Neural cell (in vitro differentiated cells): ENCODE results near the gene AGPS.

ENCODE experiments used
- CTCF ChIP-seq: fragments of 450-650 bp; IDR thresholded peaks from 2 replicates; pipeline ENCODE4 v1.5.1; 2014; ENCODE audit warnings: antibody characterized with exemption, mild to moderate bottlenecking, moderate library complexity; ENCODE audit not compliant: poor library complexity, severe bottlenecking
- EP300 ChIP-seq: fragments of 450-650 bp; conservative IDR thresholded peaks from 2 replicates; pipeline ENCODE4 v1.6.1; 2014; ENCODE audit warnings: antibody characterized with exemption, mild to moderate bottlenecking, moderate library complexity; ENCODE audit not compliant: poor library complexity, severe bottlenecking
- EZH2 ChIP-seq: fragments of 200-600, 300-800 bp; shearing (Covaris generic), sonication (generic); IDR thresholded peaks from 2 replicates; pipeline ENCODE4 v1.6.1; 2014; ENCODE audit warnings: antibody characterized with exemption, low read length, borderline replicate concordance, mild to moderate bottlenecking; ENCODE audit not compliant: insufficient read depth, poor library complexity, severe bottlenecking
- POLR2AphosphoS5 ChIP-seq: IDR thresholded peaks from 2 replicates; pipeline ENCODE4 v1.6.1; 2012
- RAD21 ChIP-seq: fragments of 450-650 bp; conservative IDR thresholded peaks from 2 replicates; pipeline ENCODE4 v1.6.1; 2014; ENCODE audit warnings: antibody characterized with exemption, mild to moderate bottlenecking, moderate library complexity
- REST ChIP-seq: IDR thresholded peaks from 2 replicates; pipeline ENCODE4 v1.6.1; 2012; ENCODE audit warnings: borderline replicate concordance
- SMC3 ChIP-seq: fragments of 450-650 bp; conservative IDR thresholded peaks from 2 replicates; pipeline ENCODE4 v1.6.1; 2014; ENCODE audit warnings: antibody characterized with exemption, mild to moderate bottlenecking, moderate library complexity; ENCODE audit not compliant: poor library complexity

DNA sequence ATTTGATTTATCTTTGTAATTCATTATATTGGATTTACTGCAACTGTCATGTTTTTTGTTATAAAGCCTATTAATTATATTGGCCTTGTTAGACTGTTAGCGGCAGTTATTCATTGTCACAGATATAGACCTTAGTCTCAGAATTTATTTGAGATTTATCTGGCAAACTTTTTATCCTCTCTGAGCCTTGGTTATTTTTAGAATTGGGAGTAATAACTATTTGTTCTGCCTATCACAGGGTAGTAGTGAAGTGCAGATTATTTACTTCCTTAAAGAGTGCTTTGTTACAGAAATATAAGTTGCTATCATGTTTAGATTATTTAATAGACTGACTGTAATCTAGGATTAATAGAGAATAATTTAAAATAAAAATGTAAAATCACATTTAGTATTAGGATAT lies 41.9 kb downstream of the AGPS start:
- TF ChIP-seq EP300 = no peak
- no peak for TF ChIP-seq CTCF
- no peak for TF ChIP-seq SMC3
- TF ChIP-seq POLR2AphosphoS5 = no peak
- no peak for TF ChIP-seq EZH2
- TF ChIP-seq REST = no peak
- no peak for TF ChIP-seq RAD21
